ENCODE data around the gene FGD2. TPM values are rescaled to one million over a fixed set of nuclear protein-coding genes. Genes with fewer than 3 reads are reported as not detected.

FGD2 gene
- total RNA-seq, 4 donors from 2014 or later = 11.6 to 34.5 (median 22.5) TPM

GRCh38 chr6:36983538-36983937 lies 21.9 kb upstream of the FGD2 start:
- H3K27me3 ChIP-seq = no peaks in the 10 kb centered on the region
- H3K36me3 ChIP-seq = peaks cover 0 to 16% of the 10 kb centered on the region in 2 donors
- no peak for ATAC-seq
- H3K4me1 ChIP-seq = peaks cover 0 to 79% (median 25%) of the 10 kb centered on the region in 3 donors
- no peak overlapping the region for H3K4me3 ChIP-seq
- TF ChIP-seq, protein P1, sequence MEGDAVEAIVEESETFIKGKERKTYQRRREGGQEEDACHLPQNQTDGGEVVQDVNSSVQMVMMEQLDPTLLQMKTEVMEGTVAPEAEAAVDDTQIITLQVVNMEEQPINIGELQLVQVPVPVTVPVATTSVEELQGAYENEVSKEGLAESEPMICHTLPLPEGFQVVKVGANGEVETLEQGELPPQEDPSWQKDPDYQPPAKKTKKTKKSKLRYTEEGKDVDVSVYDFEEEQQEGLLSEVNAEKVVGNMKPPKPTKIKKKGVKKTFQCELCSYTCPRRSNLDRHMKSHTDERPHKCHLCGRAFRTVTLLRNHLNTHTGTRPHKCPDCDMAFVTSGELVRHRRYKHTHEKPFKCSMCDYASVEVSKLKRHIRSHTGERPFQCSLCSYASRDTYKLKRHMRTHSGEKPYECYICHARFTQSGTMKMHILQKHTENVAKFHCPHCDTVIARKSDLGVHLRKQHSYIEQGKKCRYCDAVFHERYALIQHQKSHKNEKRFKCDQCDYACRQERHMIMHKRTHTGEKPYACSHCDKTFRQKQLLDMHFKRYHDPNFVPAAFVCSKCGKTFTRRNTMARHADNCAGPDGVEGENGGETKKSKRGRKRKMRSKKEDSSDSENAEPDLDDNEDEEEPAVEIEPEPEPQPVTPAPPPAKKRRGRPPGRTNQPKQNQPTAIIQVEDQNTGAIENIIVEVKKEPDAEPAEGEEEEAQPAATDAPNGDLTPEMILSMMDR (IDR thresholded peaks at IDR 0.05) = no peak
- TF ChIP-seq POLR2AphosphoS5 (IDR thresholded peaks at IDR 0.05) (no peak), EP300 (IDR thresholded peaks at IDR 0.05) (no peak), POLR2A (IDR thresholded peaks at IDR 0.05) (no peak)
- peak overlapping the region in 1 of 4 donors; percentile 99 for H3K27ac ChIP-seq
- WGBS, 2 donors (ENCODE audit: low coverage in 1 of 2) = 81 to 94% methylated on average over 2 to 3 of the region's 3 CpGs
- H3K9me3 ChIP-seq = no peaks in the 10 kb centered on the region

- H3K4me3 ChIP-seq = peak overlapping the region; percentile 69 to 99
- peaks cover 0 to 12% of the 10 kb centered on the region in 2 donors for H3K36me3 ChIP-seq
- no peak for ATAC-seq
- TF ChIP-seq POLR2A (IDR thresholded peaks at IDR 0.05) (no peak), EP300 (IDR thresholded peaks at IDR 0.05) (no peak), POLR2AphosphoS5 (IDR thresholded peaks at IDR 0.05) (no peak)
- TF ChIP-seq, protein P1 (IDR thresholded peaks at IDR 0.05) = no peak
- no peaks in the 10 kb centered on the region for H3K9me3 ChIP-seq
- peak overlapping the region; percentile 68 to 99 (median 98) for H3K27ac ChIP-seq
- peaks cover 0 to 66% (median 21%) of the 10 kb centered on the region in 3 donors for H3K4me1 ChIP-seq
- 3% methylated on average over 18 to 19 of the region's 19 CpGs for WGBS, 2 donors (ENCODE audit: low coverage in 1 of 2)
- no peaks in the 10 kb centered on the region for H3K27me3 ChIP-seq
Observed at GRCh38 chr6:36984581-36985416, 20.7 kb upstream of the FGD2 start.

GRCh38 chr6:36985417-36985807 lies 20.0 kb upstream of the FGD2 start:
- Histone ChIP-seq H3K36me3 (peaks cover 0 to 10% of the 10 kb centered on the region in 2 donors), H3K27me3 (no peaks in the 10 kb centered on the region), H3K9me3 (no peaks in the 10 kb centered on the region), H3K27ac (peak overlapping the region; percentile 68 to 99 (median 98)), H3K4me3 (peak overlapping the region; percentile 69 to 99), H3K4me1 (peaks cover 0 to 60% (median 21%) of the 10 kb centered on the region in 3 donors)
- 0% methylated on average over 8 to 15 of the region's 15 CpGs for WGBS, 2 donors (ENCODE audit: low coverage in 1 of 2)
- ATAC-seq = no peak
- TF ChIP-seq EP300 (IDR thresholded peaks at IDR 0.05) (no peak), POLR2AphosphoS5 (IDR thresholded peaks at IDR 0.05) (no peak), POLR2A (IDR thresholded peaks at IDR 0.05) (no peak)
- TF ChIP-seq, protein P1 (IDR thresholded peaks at IDR 0.05) = no peak

DNA sequence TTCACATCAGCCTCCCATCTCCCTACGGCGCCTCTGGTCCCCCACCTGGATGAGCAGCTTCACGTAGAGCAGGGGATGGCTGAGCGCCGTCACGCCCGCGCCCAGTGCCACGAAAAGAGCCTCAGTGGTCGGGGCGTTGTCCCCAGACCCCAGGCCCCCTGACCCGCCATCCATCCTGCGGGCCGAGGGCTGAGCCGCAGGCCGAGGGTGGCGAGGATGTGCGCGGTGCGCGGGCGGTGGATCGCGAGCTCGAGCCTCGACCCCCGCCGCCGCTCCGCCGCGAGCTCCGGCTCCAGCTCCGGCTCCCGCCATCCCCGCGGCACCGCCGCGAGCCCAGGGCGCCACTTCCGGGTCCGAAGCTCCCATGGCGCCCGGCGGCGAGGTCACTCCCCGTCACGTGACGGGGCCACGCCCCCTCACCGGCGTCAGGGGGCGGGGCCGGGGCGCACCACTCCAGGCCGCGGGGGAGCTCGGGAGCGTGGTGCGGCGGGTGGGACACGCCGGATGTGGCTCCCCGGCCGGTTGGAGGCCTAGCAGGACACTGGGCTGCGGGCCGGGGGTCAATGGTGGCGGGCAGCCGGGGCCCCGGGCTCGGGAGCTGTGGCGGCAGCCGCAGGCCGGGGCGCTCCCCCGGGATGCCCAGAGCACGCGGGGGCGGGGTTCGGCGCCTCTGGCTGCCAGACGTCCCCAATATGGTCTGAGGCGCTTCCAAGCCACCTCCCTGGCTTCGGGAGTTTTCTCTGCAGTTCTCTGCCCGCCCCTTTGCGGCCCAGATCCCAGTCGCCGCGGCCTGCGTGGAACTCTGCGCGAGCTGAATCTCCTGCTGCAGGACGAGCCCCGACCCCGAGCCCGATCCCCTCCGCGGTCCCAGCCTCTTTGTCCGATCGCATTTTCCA lies 19.4 kb upstream of the FGD2 start, which contains the start of gene MTCH1:
Gene MTCH1, minus strand, starts transcription at position 389 of the 896 bp plus-strand sequence. Its CDS starts 23 bp downstream, at position 366.
- Histone ChIP-seq H3K9me3 (no peaks in the 10 kb centered on the region), H3K27me3 (no peaks in the 10 kb centered on the region), H3K4me1 (peaks cover 0 to 54% (median 21%) of the 10 kb centered on the region in 3 donors), H3K4me3 (peak within 1 kb of the TSS; percentile 69 to 99), H3K27ac (peak within 1 kb of the TSS; percentile 68 to 99 (median 98)), H3K36me3 (peaks cover 0 to 3% of the 10 kb centered on the region in 2 donors)
- ATAC-seq = peak; percentile 98
- peak; percentile 96 for TF ChIP-seq POLR2A (IDR thresholded peaks at IDR 0.05)
- TF ChIP-seq POLR2AphosphoS5 (IDR thresholded peaks at IDR 0.05) = peak; percentile 90
- TF ChIP-seq EP300 (IDR thresholded peaks at IDR 0.05) = no peak
- TF ChIP-seq, protein P1 (IDR thresholded peaks at IDR 0.05) = peak in 1 of 4 experiments; percentile 13
- 0% methylated on average over 16 of the region's 101 CpGs; no CpG with 5 or more reads in 1 of the 2 donors for WGBS, 2 donors (ENCODE audit: low coverage in 1 of 2)
